Fibroblast of villous mesenchyme (primary cell): ENCODE measurements around the gene GPRC6A. TPM values are rescaled to one million over a fixed set of nuclear protein-coding genes. Genes with fewer than 3 reads are reported as not detected.
A peak's percentile ranks its signal among the peaks of the same experiment; 100 is the strongest.

Experiments used
- DNase-seq: peaks from one replicate; pipeline ENCODE4 v3.0.0-alpha.2; 2010; ENCODE audit warnings: low read depth
- H3K4me3 ChIP-seq: 2 replicates; pipeline ENCODE4 v1.5.1; 2011; ENCODE audit warnings: low read depth, mild to moderate bottlenecking, low read length
- CTCF ChIP-seq: IDR thresholded peaks from 2 replicates; pipeline ENCODE4 v1.5.1; 2012; ENCODE audit warnings: low read depth, mild to moderate bottlenecking, low read length; ENCODE audit not compliant: insufficient read depth
- total RNA-seq: library from RNA; depleted of rRNA; stranded (reverse); fragments of >200 nt; gene quantifications from 2 replicates; pipeline ENCODE4 v1.2.3, GENCODE V29; 2012

Gene GPRC6A
- total RNA-seq, 1 donor = not detected

- peak within 1 kb of the TSS; percentile 60 for H3K4me3 ChIP-seq
- no peak for TF ChIP-seq CTCF
- DNase-seq = peak; percentile 20
Measured at GRCh38 chr6:116764961-116765841, 63.7 kb downstream of the GPRC6A start, which contains the start of gene FAM162B. FAM162B (minus strand) TSS chr6:116765719; CDS start chr6:116765576, 143 bp downstream.

- TF ChIP-seq CTCF = no peak
- DNase-seq = peak; percentile 5
- H3K4me3 ChIP-seq = peak overlapping the region; percentile 60
Measured at GRCh38 chr6:116764629-116764960, 64.3 kb downstream of the GPRC6A start.

- DNase-seq = no peak
Measured at GRCh38 chr6:116763906-116764628, 64.8 kb downstream of the GPRC6A start.

GRCh38 chr6:116763048-116763447 is 65.8 kb downstream of the GPRC6A start:
- H3K4me3 ChIP-seq = no peak overlapping the region
- TF ChIP-seq CTCF = no peak
- no peak for DNase-seq

More at GRCh38 chr6:116763906-116764628, 64.8 kb downstream of the GPRC6A start:
- peak overlapping the region; percentile 60 for H3K4me3 ChIP-seq
- TF ChIP-seq CTCF = no peak

- no peak overlapping the region for H3K4me3 ChIP-seq
- no peak for DNase-seq
- TF ChIP-seq CTCF = no peak
Measured at GRCh38 chr6:116762235-116762634, 66.6 kb downstream of the GPRC6A start.

GRCh38 chr6:116761779-116762178 is 67.1 kb downstream of the GPRC6A start:
- no peak for DNase-seq
- no peak for TF ChIP-seq CTCF

More at GRCh38 chr6:116761779-116762178, 67.1 kb downstream of the GPRC6A start:
- no peak overlapping the region for H3K4me3 ChIP-seq
